Measurements from ENCODE around the gene ANKRD30B. TPM values are rescaled to one million over a fixed set of nuclear protein-coding genes. Genes with fewer than 3 reads are reported as not detected.

ANKRD30B gene
- total RNA-seq, 1 donor from 2014 or later: not detected

DNA sequence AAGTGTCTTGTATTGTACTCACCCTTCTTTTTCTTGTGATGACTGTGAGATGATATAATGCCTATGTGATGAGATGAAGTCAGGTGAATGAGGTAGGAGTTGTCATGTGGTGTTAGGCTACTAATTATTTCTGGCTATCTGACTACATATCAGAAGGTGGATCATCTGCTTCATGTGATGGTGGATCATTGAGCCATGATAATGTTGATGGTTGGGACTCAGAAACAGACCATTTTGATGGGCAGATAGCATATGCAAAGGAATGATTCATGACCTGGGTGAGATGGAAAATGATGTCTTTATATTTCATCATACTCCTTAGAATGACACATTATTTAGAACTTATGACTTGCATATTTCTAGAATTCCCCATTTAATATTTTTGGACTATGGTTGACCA is 19.5 kb downstream of the ANKRD30B start:
- H3K36me3 Mint-ChIP-seq (ENCODE audit: insufficient read depth): peaks cover 1% of the 10 kb centered on the region
- no peak for DNase-seq (ENCODE audit: low spot score, unreplicated experiment)
- no peak overlapping the region for H3K27ac Mint-ChIP-seq
- H3K27me3 Mint-ChIP-seq: no peaks in the 10 kb centered on the region
- H3K4me3 Mint-ChIP-seq (ENCODE audit: low read depth): no peak overlapping the region
- no peaks in the 10 kb centered on the region for H3K4me1 Mint-ChIP-seq (ENCODE audit: low read depth)
- TF ChIP-seq, protein P1, sequence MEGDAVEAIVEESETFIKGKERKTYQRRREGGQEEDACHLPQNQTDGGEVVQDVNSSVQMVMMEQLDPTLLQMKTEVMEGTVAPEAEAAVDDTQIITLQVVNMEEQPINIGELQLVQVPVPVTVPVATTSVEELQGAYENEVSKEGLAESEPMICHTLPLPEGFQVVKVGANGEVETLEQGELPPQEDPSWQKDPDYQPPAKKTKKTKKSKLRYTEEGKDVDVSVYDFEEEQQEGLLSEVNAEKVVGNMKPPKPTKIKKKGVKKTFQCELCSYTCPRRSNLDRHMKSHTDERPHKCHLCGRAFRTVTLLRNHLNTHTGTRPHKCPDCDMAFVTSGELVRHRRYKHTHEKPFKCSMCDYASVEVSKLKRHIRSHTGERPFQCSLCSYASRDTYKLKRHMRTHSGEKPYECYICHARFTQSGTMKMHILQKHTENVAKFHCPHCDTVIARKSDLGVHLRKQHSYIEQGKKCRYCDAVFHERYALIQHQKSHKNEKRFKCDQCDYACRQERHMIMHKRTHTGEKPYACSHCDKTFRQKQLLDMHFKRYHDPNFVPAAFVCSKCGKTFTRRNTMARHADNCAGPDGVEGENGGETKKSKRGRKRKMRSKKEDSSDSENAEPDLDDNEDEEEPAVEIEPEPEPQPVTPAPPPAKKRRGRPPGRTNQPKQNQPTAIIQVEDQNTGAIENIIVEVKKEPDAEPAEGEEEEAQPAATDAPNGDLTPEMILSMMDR (IDR thresholded peaks at IDR 0.05; ENCODE audit: unreplicated experiment): no peak
- H3K9me3 Mint-ChIP-seq (ENCODE audit: low read depth): peaks cover 55% of the 10 kb centered on the region

DNA sequence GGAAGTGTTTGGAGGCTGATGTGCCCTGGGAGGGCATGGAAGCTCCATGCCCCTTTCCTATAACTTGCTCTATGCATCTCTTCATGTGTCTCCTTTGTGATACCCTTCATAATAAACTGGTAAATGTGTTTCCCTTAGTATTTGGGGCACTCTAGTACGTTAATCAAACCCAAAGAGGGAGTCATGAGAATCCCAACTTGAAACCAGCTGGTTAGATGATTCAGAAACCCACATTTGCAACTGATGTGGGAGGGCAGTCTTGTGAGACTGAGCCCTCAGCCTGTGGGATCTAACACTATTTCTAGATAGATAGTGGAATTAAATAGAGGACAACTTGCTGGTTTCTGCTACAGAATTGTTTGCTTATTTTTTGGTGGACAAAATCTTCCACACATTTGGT is 20.3 kb downstream of the ANKRD30B start:
- no peaks in the 10 kb centered on the region for H3K4me1 Mint-ChIP-seq (ENCODE audit: low read depth)
- H3K4me3 Mint-ChIP-seq (ENCODE audit: low read depth): no peak overlapping the region
- H3K27ac Mint-ChIP-seq: no peak overlapping the region
- DNase-seq (ENCODE audit: low spot score, unreplicated experiment): no peak
- H3K9me3 Mint-ChIP-seq (ENCODE audit: low read depth): peaks cover 54% of the 10 kb centered on the region
- TF ChIP-seq, protein P1 (IDR thresholded peaks at IDR 0.05; ENCODE audit: unreplicated experiment): no peak
- peaks cover 1% of the 10 kb centered on the region for H3K36me3 Mint-ChIP-seq (ENCODE audit: insufficient read depth)
- no peaks in the 10 kb centered on the region for H3K27me3 Mint-ChIP-seq

DNA sequence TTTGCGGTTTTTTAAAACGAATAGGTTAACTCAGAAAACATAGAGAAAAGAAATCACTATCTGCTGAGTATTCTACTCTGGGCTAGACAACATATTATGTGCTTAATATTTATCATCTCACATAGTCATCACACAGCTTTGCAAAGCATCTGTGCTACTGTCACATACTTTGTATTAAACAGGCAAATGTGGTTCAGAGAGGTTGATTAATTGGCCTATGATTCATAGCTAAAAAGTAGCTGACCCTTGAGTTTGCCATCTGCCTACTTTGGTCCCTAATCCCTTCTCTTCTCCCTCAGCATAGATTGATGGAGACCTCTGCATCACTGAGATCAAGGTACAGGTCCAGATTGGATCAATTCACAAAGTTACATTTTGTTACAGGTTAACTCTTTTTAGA is 21.4 kb downstream of the ANKRD30B start:
- no peak overlapping the region for H3K4me3 Mint-ChIP-seq (ENCODE audit: low read depth)
- no peak overlapping the region for H3K27ac Mint-ChIP-seq
- peaks cover 49% of the 10 kb centered on the region for H3K9me3 Mint-ChIP-seq (ENCODE audit: low read depth)
- H3K27me3 Mint-ChIP-seq: no peaks in the 10 kb centered on the region
- H3K4me1 Mint-ChIP-seq (ENCODE audit: low read depth): no peaks in the 10 kb centered on the region
- TF ChIP-seq, protein P1 (IDR thresholded peaks at IDR 0.05; ENCODE audit: unreplicated experiment): no peak
- no peak for DNase-seq (ENCODE audit: low spot score, unreplicated experiment)
- peaks cover 1% of the 10 kb centered on the region for H3K36me3 Mint-ChIP-seq (ENCODE audit: insufficient read depth)

DNA sequence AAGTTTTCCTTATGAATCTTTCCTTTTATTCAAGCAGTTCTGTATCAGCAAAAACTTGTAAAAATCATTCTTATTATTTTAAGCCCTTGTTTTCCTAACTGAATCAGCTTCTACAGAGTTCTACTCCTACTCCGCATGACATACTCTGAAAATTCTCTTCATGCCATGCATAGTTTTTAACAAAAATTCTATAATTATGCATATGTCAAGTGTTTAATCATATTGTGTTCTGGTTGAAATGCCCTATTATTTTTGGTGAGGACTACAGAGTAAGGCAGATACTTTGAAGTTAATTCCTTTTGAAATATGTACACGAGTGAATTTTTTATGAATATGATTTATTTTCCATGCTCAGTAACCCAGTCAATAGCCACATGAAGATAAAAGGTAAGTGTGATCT is 28.8 kb downstream of the ANKRD30B start:
- Mint-ChIP-seq H3K27me3 (no peaks in the 10 kb centered on the region), H3K4me1 (ENCODE audit: low read depth) (no peaks in the 10 kb centered on the region), H3K27ac (no peak overlapping the region), H3K4me3 (ENCODE audit: low read depth) (no peak overlapping the region), H3K9me3 (ENCODE audit: low read depth) (peaks cover 46% of the 10 kb centered on the region), H3K36me3 (ENCODE audit: insufficient read depth) (no peaks in the 10 kb centered on the region)
- DNase-seq (ENCODE audit: low spot score, unreplicated experiment): no peak
- TF ChIP-seq, protein P1 (IDR thresholded peaks at IDR 0.05; ENCODE audit: unreplicated experiment): no peak

DNA sequence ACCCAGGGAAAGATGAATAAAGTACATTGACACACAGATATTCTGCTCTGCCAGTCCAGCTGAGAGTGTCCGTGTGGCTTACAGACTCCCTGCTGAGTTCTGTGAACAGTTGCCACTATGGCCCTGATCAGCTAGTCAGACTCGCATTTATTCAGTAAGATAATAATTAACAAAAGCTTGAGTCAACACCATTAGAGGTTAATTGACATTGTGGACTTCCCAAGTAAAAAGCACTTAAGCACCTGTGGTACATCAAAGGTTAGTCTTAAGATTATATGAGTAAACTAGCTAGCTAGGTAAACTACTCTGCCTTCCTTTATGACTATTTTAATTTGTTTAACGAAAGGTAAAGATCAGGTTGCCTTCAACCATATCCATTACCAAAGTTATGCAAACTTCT is 33.7 kb downstream of the ANKRD30B start:
- Mint-ChIP-seq H3K36me3 (ENCODE audit: insufficient read depth) (no peaks in the 10 kb centered on the region), H3K27me3 (no peaks in the 10 kb centered on the region), H3K27ac (no peak overlapping the region), H3K4me1 (ENCODE audit: low read depth) (no peaks in the 10 kb centered on the region), H3K4me3 (ENCODE audit: low read depth) (no peak overlapping the region), H3K9me3 (ENCODE audit: low read depth) (peaks cover 42% of the 10 kb centered on the region)
- TF ChIP-seq, protein P1 (IDR thresholded peaks at IDR 0.05; ENCODE audit: unreplicated experiment): no peak
- no peak for DNase-seq (ENCODE audit: low spot score, unreplicated experiment)

Data from progenitor cell of endocrine pancreas (in vitro differentiated cells).